NCI-H1092 (cell line): Measurements from ENCODE around the gene ZIK1.

Experiments used
- DNase-seq: peaks from one replicate; lab custom pipeline; 2025; lab: John Stamatoyannopoulos, UW

The ZIK1 gene

DNA sequence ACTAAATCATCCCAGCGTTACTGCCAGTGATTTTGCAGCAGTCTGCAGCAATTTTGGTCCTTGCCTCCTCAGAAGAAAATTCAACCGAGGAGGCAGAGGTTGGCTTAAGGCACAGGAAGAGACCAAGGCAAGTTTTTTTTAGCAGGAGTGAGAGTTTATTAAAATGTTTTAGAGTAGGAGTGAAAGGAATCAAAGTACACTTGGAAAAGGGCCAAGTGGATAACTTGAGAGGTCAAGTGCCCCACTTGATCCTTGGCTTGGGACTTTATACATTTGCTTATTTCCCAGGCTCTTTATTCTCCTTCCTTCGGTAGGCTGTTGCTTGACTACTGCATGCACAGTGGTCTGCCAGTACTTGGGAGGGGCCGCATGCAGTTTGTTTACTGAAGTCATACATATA lies 27.2 kb downstream of the ZIK1 start:
- DNase-seq = no peak

DNA sequence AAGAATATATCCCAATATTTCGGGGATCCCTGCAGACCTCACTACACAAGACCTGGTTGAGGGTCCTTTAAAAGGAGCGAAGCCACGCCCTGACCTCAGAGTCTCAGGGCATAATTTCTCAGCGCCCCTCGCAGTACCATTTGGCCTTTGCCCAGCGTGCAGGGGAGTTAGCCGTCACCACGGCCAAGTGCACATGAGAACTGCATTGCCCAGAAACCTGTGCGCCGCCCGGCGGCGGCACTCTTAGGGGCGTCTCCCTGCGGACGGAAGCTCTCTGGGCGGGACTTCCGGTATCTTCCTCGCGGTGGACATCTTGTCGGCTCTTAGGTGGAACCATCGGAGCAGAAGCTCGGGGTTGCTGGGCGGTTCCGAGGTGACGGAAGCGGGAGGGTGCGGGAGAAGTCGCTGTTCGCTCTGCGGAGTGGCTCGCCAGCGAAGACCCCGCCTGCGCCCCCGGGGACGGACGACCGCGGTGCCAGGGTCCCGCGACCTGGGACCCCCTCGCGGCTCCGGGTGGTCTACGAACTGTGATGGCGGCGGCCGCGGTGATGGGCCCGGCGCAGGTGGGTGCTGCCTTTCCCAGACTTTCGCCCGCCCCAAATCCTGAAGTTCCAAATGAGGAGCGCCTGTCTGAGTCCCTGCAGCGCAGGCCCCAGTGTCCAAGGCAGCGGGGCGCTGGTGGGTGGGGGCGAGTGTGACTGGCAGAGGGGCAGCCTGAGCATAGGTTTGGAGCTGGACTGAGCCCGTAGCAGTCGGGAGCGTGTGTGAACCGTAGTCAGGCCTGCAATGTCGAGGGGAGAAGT lies 30.2 kb downstream of the ZIK1 start, which contains the start of gene ZNF134:
TSS of gene ZNF134 (plus strand) at position 302 of the 803 bp plus-strand sequence. CDS start 5,227 bp downstream, outside the sequence.
- DNase-seq = peak; percentile 82

DNA sequence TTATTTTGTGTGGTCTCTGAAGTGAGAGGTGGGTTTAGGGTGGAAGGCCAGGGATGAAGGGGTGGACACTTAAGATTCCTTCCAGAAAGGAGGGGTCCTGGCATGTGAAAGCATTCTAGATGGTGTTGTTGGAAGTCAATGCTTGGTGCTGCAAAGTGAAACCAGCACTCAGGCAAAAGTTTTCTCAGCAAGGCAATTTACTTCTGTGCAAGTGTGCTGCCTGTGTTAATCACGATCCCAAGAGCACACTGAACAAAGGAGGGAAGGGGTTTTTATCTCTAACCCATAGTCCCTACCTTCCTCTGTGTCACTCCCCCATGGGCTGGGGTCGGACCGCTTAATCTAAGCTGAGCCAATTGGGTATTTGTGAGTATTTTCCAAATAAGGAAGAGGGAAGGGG lies 31.4 kb downstream of the ZIK1 start:
- no peak for DNase-seq

DNA sequence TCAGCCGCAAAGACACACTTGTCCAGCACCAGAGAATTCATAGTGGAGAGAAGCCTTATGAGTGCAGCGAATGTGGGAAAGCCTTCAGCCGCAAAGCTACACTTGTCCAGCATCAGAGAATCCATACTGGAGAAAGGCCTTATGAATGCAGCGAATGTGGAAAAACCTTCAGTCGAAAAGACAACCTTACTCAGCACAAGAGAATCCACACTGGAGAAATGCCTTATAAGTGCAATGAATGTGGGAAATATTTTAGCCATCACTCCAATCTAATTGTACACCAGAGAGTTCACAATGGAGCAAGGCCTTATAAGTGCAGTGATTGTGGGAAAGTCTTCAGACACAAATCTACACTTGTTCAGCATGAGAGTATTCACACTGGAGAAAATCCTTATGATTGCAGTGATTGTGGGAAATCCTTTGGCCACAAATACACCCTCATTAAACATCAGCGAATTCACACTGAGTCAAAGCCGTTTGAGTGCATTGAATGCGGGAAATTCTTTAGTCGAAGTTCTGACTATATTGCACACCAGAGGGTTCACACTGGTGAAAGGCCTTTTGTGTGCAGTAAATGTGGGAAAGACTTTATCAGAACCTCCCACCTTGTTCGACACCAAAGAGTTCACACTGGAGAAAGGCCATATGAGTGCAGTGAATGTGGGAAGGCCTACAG lies 36.9 kb downstream of the ZIK1 start:
- DNase-seq = no peak

- DNase-seq = no peak
These were observed 39.1 kb downstream of the ZIK1 start for GRCh38 chr19:57623091-57623490.

DNA sequence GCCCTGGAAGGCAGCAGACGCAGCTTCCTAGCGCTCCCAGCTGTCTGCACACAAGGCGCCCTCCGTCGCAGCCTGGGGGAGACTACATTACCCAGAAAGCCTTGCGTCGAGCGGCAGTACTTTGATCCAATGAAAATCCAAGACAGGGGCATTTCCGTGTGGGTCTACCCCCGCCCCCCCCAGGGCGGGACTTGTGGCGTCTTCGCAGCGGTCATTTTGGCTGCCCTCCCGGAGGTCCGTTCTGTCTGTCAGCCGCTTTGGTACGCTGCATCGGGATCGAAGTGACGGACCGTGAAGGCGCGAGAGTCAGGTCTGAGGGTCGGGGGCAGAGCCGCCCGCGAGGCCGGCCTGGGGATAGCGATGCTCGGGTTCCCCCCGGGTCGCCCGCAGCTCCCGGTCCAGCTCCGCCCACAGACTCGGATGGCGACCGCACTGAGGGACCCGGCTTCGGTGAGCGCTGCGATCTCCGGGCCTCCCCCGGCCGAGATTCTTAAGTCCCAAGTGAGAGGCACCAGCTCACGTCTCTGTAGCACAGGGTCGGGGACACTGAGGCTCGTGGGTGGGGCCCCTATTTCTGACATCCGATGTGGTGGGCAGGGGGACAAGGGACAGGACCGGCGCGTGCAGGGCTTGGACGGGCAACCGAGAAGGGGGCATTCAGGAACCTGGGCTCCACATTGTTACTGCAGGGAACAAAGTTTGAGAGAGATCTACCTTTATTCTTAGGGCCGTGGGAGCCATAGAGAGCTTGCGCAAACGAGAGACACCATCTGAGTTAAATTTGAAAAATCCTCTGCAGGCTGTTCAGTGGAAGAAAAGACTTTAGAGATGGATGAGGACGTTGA lies 49.3 kb downstream of the ZIK1 start, which contains the start of gene ZNF211:
TSS of gene ZNF211 (plus strand) at position 182 of the 845 bp plus-strand sequence. CDS start at position 361, 179 bp downstream.
- peak; percentile 85 for DNase-seq

DNA sequence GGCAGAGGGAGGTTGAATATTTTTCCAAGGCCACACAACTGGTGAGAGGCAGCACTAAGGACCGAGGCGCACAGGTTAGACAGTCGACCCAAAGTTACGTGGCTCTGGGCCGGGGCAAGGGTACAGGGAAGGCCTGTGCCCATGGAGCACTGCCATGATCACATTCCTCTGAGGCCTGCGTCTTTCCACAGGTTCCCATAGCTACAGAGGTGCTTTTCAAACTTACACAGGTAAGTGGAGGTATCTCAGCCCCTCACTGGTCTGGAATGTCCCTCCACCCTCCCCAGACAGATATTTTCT lies 49.8 kb downstream of the ZIK1 start:
- DNase-seq = no peak

GRCh38 chr19:57637379-57637778 lies 53.4 kb downstream of the ZIK1 start:
- DNase-seq = no peak

GRCh38 chr19:57641715-57642234 lies 57.8 kb downstream of the ZIK1 start:
- DNase-seq = no peak

GRCh38 chr19:57642396-57643046 lies 58.6 kb downstream of the ZIK1 start:
- DNase-seq = no peak
